ENCODE measurements around the gene SPECC1L.
A peak's percentile ranks its signal among the peaks of the same experiment; 100 is the strongest.

SPECC1L gene

DNA sequence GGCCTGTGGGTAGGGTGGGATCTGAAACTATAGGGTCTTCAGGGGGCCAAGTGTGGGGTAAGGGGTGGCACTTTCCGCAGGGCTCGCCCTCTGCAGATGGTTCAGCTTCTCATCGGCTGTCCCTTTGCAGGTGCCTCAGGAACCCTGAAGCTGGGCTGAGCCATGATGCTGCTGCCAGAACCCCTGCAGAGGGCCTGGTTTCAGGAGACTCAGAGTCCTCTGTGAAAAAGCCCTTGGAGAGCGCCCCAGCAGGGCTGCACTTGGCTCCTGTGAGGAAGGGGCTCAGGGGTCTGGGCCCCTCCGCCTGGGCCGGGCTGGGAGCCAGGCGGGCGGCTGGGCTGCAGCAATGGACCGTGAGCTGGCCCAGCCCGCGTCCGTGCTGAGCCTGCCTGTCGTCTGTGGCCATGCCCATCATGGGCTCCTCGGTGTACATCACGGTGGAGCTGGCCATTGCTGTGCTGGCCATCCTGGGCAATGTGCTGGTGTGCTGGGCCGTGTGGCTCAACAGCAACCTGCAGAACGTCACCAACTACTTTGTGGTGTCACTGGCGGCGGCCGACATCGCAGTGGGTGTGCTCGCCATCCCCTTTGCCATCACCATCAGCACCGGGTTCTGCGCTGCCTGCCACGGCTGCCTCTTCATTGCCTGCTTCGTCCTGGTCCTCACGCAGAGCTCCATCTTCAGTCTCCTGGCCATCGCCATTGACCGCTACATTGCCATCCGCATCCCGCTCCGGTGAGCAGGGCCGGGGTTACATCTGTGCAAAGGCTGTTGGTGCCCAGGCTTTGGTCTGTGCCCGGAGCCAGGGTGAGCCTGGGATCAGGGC lies 162.6 kb downstream of the SPECC1L start:
- DNase-seq (ENCODE audit: low read depth in 1 of 2, low spot score in 1 of 2) = no peak
- TF ChIP-seq, protein P1, sequence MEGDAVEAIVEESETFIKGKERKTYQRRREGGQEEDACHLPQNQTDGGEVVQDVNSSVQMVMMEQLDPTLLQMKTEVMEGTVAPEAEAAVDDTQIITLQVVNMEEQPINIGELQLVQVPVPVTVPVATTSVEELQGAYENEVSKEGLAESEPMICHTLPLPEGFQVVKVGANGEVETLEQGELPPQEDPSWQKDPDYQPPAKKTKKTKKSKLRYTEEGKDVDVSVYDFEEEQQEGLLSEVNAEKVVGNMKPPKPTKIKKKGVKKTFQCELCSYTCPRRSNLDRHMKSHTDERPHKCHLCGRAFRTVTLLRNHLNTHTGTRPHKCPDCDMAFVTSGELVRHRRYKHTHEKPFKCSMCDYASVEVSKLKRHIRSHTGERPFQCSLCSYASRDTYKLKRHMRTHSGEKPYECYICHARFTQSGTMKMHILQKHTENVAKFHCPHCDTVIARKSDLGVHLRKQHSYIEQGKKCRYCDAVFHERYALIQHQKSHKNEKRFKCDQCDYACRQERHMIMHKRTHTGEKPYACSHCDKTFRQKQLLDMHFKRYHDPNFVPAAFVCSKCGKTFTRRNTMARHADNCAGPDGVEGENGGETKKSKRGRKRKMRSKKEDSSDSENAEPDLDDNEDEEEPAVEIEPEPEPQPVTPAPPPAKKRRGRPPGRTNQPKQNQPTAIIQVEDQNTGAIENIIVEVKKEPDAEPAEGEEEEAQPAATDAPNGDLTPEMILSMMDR (IDR thresholded peaks at IDR 0.05; ENCODE audit: insufficient read depth, low read length) = no peak
- TF ChIP-seq, protein P2, sequence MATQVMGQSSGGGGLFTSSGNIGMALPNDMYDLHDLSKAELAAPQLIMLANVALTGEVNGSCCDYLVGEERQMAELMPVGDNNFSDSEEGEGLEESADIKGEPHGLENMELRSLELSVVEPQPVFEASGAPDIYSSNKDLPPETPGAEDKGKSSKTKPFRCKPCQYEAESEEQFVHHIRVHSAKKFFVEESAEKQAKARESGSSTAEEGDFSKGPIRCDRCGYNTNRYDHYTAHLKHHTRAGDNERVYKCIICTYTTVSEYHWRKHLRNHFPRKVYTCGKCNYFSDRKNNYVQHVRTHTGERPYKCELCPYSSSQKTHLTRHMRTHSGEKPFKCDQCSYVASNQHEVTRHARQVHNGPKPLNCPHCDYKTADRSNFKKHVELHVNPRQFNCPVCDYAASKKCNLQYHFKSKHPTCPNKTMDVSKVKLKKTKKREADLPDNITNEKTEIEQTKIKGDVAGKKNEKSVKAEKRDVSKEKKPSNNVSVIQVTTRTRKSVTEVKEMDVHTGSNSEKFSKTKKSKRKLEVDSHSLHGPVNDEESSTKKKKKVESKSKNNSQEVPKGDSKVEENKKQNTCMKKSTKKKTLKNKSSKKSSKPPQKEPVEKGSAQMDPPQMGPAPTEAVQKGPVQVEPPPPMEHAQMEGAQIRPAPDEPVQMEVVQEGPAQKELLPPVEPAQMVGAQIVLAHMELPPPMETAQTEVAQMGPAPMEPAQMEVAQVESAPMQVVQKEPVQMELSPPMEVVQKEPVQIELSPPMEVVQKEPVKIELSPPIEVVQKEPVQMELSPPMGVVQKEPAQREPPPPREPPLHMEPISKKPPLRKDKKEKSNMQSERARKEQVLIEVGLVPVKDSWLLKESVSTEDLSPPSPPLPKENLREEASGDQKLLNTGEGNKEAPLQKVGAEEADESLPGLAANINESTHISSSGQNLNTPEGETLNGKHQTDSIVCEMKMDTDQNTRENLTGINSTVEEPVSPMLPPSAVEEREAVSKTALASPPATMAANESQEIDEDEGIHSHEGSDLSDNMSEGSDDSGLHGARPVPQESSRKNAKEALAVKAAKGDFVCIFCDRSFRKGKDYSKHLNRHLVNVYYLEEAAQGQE (IDR thresholded peaks at IDR 0.05; ENCODE audit: insufficient replicate concordance, low read depth) = no peak
- TF ChIP-seq GABPA (IDR thresholded peaks at IDR 0.05; ENCODE audit: low read depth) = no peak
- no peak for TF ChIP-seq SPI1 (IDR thresholded peaks at IDR 0.05; ENCODE audit: borderline replicate concordance, low read depth)
- TF ChIP-seq POLR2AphosphoS5 (IDR thresholded peaks at IDR 0.05; ENCODE audit: low read depth) = no peak
- Histone ChIP-seq H3K27me3 (ENCODE audit: insufficient read depth, poor library complexity, severe bottlenecking) (no peaks in the 10 kb centered on the region), H3K4me3 (replicated peaks; ENCODE audit: insufficient read depth, low read length) (no peak overlapping the region), H3K27ac (replicated peaks) (peak overlapping the region; percentile 80)

DNA sequence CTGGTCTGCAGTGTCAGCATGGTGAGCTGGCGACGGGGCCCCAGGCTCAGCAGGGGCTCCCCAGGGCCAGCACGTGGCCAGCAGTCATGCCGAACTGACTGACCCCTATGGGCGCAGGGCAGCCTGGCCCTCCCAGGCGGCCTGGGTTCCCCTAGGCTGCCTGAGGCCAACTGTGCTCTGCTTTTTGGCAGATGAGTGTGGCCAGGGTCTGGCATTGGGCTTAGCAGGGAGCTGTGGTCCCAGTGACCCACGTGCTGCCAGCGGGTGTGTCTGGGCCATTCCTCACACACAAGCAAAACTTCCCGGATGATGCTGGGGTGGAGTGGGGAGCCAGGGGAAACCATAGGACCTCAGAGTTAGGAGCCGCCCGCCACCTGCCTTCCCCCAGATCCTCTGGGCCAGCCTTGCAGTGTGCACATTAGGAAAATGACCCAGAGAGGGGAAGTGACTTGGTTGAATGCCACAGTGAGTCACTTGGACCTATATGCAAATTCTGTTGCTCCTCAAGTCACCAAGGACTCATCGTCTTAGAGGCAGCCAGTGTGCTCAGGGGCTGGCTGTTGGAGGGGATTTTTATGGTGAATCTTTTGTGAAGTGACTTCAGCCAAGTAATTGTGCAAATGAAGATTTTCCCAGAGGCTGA lies 163.3 kb downstream of the SPECC1L start:
- no peak overlapping the region for H3K4me3 ChIP-seq (replicated peaks; ENCODE audit: insufficient read depth, low read length)
- peak; percentile 56 to 84 for DNase-seq (ENCODE audit: low read depth in 1 of 2, low spot score in 1 of 2)
- TF ChIP-seq, protein P2 (IDR thresholded peaks at IDR 0.05; ENCODE audit: insufficient replicate concordance, low read depth) = no peak
- peak; percentile 94 for TF ChIP-seq SPI1 (IDR thresholded peaks at IDR 0.05; ENCODE audit: borderline replicate concordance, low read depth)
- peak overlapping the region; percentile 80 for H3K27ac ChIP-seq (replicated peaks)
- H3K27me3 ChIP-seq (ENCODE audit: insufficient read depth, poor library complexity, severe bottlenecking) = no peaks in the 10 kb centered on the region

DNA sequence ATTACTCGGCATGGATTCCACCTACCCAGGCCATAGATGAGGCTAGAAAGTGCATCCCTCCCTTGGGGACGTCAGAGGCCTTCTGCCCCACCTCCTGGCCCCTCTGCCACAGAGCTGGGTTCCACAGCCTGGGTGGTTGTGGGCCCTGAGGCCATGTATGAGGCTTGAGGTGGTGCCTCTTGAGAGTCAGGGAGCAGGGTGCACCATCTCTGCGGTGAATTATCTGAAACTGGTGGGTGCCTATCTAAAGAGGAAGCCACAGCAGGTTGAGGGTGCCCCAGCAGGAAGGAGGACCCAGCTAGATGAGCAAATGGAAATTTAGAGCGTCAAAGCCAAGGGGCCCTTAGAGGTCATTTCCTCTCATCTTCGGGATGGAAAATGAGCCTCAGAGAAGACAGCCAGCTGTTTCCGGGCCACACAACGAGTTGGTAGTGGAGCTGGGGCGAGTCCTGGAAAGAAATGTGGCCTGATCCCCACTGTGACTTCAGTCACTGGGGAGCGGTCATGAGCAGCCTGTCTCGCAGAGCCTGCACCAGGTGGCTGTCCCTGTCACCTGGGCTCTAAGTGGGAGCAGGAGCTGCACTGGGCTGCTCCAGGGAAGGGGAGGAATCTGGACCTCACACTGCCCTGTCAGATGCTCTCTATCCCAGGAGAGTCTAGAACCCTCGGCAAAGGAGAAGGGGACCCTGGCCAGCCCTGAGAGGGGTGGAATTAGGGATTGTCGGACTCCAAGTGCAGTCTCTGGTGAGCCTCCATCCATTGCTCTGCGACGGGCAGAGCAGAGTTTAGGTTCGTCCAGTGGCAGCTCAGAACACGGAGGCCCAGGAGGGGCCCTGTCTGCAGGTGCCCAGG lies 164.1 kb downstream of the SPECC1L start:
- H3K27me3 ChIP-seq (ENCODE audit: insufficient read depth, poor library complexity, severe bottlenecking) = no peaks in the 10 kb centered on the region
- DNase-seq (ENCODE audit: low read depth in 1 of 2, low spot score in 1 of 2) = peak; percentile 72 to 95
- TF ChIP-seq, protein P2 (IDR thresholded peaks at IDR 0.05; ENCODE audit: insufficient replicate concordance, low read depth) = peak; percentile 15
- peak; percentile 92 for TF ChIP-seq SPI1 (IDR thresholded peaks at IDR 0.05; ENCODE audit: borderline replicate concordance, low read depth)
- peak; percentile 89 for TF ChIP-seq GABPA (IDR thresholded peaks at IDR 0.05; ENCODE audit: low read depth)
- peak; percentile 100 for TF ChIP-seq POLR2AphosphoS5 (IDR thresholded peaks at IDR 0.05; ENCODE audit: low read depth)
- TF ChIP-seq, protein P1 (IDR thresholded peaks at IDR 0.05; ENCODE audit: insufficient read depth, low read length) = no peak
- peak overlapping the region; percentile 80 for H3K27ac ChIP-seq (replicated peaks)
- H3K4me3 ChIP-seq (replicated peaks; ENCODE audit: insufficient read depth, low read length) = no peak overlapping the region
